ENCODE results near the gene DCANP1.

GRCh38 chr5:135423846-135424168 lies 23.3 kb downstream of the DCANP1 start:
- TF ChIP-seq CTCF (IDR thresholded peaks at IDR 0.05; ENCODE audit: extremely low read depth in 1 of 2, insufficient read depth in 1 of 2, low read depth in 1 of 2, low read length in 2 of 2) (no peak), POLR2AphosphoS5 (IDR thresholded peaks at IDR 0.05; ENCODE audit: insufficient read depth, low read depth, low read length) (no peak), POLR2A (IDR thresholded peaks at IDR 0.05; ENCODE audit: low read depth, low read length) (no peak), EZH2 (IDR thresholded peaks at IDR 0.05; ENCODE audit: borderline replicate concordance, low read depth, low read length, severe bottlenecking) (no peak), MYC (IDR thresholded peaks at IDR 0.05; ENCODE audit: low read depth, low read length) (no peak), GATA2 (IDR thresholded peaks at IDR 0.05; ENCODE audit: insufficient read depth, insufficient read length, low read depth, low read length) (no peak), JUN (IDR thresholded peaks at IDR 0.05; ENCODE audit: borderline replicate concordance, insufficient read depth, insufficient read length, low read depth) (no peak), MAX (IDR thresholded peaks at IDR 0.05; ENCODE audit: insufficient read depth, insufficient read length) (no peak), FOS (IDR thresholded peaks at IDR 0.05; ENCODE audit: borderline replicate concordance, insufficient read depth, low read length) (no peak)

All from endothelial cell of umbilical vein (primary cell).